Loucy (cell line): ENCODE measurements around the gene EFNB2.

Experiments
- H2AFZ ChIP-seq: fragments of 200-600 bp; sonication (generic); 2 replicates; pipeline ENCODE4 v1.6.0; 2016; ENCODE audit warnings: antibody characterized with exemption, mild to moderate bottlenecking, low read length, moderate library complexity
- H3F3A ChIP-seq: fragments of 200-600 bp; 2 replicates; pipeline ENCODE4 v1.6.0; 2016; ENCODE audit warnings: antibody characterized with exemption, low read depth, mild to moderate bottlenecking
- H3K27me3 ChIP-seq: fragments of 200-600 bp; sonication (generic); 2 replicates; pipeline ENCODE4 v1.6.1; 2014; ENCODE audit warnings: low read length, mild to moderate bottlenecking; ENCODE audit not compliant: insufficient read depth, poor library complexity, severe bottlenecking
- H3K36me3 ChIP-seq: fragments of 200-600 bp; sonication (generic); 2 replicates; pipeline ENCODE4 v1.6.1; 2016; ENCODE audit warnings: low read length; ENCODE audit not compliant: insufficient read depth
- H3K4me1 ChIP-seq: fragments of 200-600 bp; sonication (generic); 2 replicates; pipeline ENCODE4 v1.5.1; 2014; ENCODE audit warnings: low read length, mild to moderate bottlenecking; ENCODE audit not compliant: insufficient read depth, poor library complexity, severe bottlenecking
- H3K4me2 ChIP-seq: fragments of 200-600 bp; sonication (generic); 2 replicates; pipeline ENCODE4 v1.6.0; 2014; ENCODE audit warnings: antibody characterized with exemption, low read length, low read depth, mild to moderate bottlenecking; ENCODE audit not compliant: poor library complexity, severe bottlenecking
- H3K4me3 ChIP-seq: fragments of 200-600 bp; sonication (generic); 2 replicates; pipeline ENCODE4 v1.5.1; 2014; ENCODE audit warnings: low read length, mild to moderate bottlenecking, mixed read lengths; ENCODE audit not compliant: poor library complexity, severe bottlenecking
- H3K79me2 ChIP-seq: fragments of 200-600 bp; sonication (generic); 2 replicates; pipeline ENCODE4 v1.6.1; 2014; ENCODE audit warnings: low read length; ENCODE audit not compliant: insufficient read depth
- H3K9ac ChIP-seq: fragments of 200-600 bp; sonication (generic); 2 replicates; pipeline ENCODE4 v1.6.0; 2014; ENCODE audit warnings: mild to moderate bottlenecking, low read depth, low read length, moderate library complexity; ENCODE audit not compliant: poor library complexity, severe bottlenecking
- H3K9me2 ChIP-seq: fragments of 200-600 bp; sonication (generic); replicated peaks from 2 replicates; pipeline ENCODE4 v1.6.1; 2016; ENCODE audit warnings: low read depth, low read length, mixed read lengths
- H3K9me3 ChIP-seq: fragments of 200-600 bp; sonication (generic); 2 replicates; pipeline ENCODE4 v1.6.1; 2014; ENCODE audit warnings: mild to moderate bottlenecking, antibody characterized with exemption, low read length, low read depth; ENCODE audit not compliant: insufficient read depth
- H4K20me1 ChIP-seq: fragments of 200-600 bp; sonication (generic); 2 replicates; pipeline ENCODE4 v1.6.0; 2014; ENCODE audit warnings: antibody characterized with exemption, low read length, mild to moderate bottlenecking; ENCODE audit not compliant: insufficient read depth, poor library complexity, severe bottlenecking
- EZH2phosphoT487 ChIP-seq: fragments of 200-600 bp; IDR thresholded peaks from 2 replicates; pipeline ENCODE4 v1.6.1; 2018; ENCODE audit warnings: antibody characterized with exemption, mild to moderate bottlenecking, moderate library complexity, borderline replicate concordance
- TF ChIP-seq, protein P1 (sequence below): fragments of 200-600 bp; sonication (generic); conservative IDR thresholded peaks from 2 replicates; pipeline ENCODE4 v1.5.1; 2014; ENCODE audit warnings: mild to moderate bottlenecking, antibody characterized with exemption, low read length

Gene EFNB2

DNA sequence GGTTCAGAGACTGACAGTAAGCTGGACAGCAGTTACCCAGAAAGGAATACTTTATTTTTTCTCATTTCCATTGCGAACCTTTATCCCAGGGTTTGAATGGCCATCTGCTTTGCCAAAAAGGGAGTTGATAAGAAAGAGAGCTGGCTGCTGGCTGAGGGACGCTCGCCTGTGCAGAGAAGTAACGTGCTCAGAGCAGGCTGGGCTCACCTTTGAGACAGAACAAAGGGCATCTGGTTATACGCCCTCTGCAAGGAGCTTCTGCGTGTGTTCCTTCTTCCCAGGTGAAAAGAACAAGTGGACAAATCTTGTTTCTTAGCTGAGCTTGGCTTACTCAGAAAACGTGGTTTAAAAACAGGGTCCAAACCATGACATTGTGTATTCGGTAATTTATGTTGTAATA, 47.4 kb downstream of the EFNB2 start:
- no peaks in the 10 kb centered on the region for H3K9me2 ChIP-seq
- no peak overlapping the region for H3K4me3 ChIP-seq
- no peak overlapping the region for H3K4me2 ChIP-seq
- H3K9me3 ChIP-seq: no peaks in the 10 kb centered on the region
- H3K79me2 ChIP-seq: no peaks in the 10 kb centered on the region
- H3K36me3 ChIP-seq: no peaks in the 10 kb centered on the region
- H3F3A ChIP-seq: no peaks in the 10 kb centered on the region
- peaks cover under 1% of the 10 kb centered on the region for H3K4me1 ChIP-seq
- no peaks in the 10 kb centered on the region for H4K20me1 ChIP-seq
- H3K9ac ChIP-seq: no peak overlapping the region
- TF ChIP-seq, protein P1, sequence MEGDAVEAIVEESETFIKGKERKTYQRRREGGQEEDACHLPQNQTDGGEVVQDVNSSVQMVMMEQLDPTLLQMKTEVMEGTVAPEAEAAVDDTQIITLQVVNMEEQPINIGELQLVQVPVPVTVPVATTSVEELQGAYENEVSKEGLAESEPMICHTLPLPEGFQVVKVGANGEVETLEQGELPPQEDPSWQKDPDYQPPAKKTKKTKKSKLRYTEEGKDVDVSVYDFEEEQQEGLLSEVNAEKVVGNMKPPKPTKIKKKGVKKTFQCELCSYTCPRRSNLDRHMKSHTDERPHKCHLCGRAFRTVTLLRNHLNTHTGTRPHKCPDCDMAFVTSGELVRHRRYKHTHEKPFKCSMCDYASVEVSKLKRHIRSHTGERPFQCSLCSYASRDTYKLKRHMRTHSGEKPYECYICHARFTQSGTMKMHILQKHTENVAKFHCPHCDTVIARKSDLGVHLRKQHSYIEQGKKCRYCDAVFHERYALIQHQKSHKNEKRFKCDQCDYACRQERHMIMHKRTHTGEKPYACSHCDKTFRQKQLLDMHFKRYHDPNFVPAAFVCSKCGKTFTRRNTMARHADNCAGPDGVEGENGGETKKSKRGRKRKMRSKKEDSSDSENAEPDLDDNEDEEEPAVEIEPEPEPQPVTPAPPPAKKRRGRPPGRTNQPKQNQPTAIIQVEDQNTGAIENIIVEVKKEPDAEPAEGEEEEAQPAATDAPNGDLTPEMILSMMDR: no peak
- TF ChIP-seq EZH2phosphoT487: no peak
- no peak overlapping the region for H2AFZ ChIP-seq
- no peaks in the 10 kb centered on the region for H3K27me3 ChIP-seq

DNA sequence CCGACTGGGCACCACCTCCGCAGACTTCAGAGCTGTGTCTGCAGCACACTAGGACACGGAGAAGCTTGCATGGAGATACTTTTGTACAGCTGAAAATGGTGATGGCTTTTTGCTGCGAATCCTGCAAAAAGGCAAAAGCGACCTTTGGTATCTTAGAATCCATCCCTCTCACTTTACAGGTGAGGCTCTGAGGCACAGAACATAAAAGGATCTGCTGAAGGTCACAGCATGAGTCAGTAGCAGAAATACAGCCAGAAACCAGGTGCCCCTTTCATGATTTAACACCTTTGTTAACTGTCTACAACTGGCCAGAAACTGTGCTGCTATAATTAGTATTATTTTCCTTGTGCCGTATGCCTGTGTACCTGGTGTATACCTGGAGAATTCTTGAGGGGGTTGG, 48.3 kb downstream of the EFNB2 start:
- Histone ChIP-seq H4K20me1 (no peaks in the 10 kb centered on the region), H3K79me2 (no peaks in the 10 kb centered on the region), H3F3A (no peaks in the 10 kb centered on the region), H2AFZ (no peak overlapping the region), H3K4me1 (no peaks in the 10 kb centered on the region), H3K9me3 (no peaks in the 10 kb centered on the region), H3K36me3 (no peaks in the 10 kb centered on the region), H3K4me3 (no peak overlapping the region), H3K27me3 (no peaks in the 10 kb centered on the region), H3K9ac (no peak overlapping the region), H3K9me2 (no peaks in the 10 kb centered on the region), H3K4me2 (no peak overlapping the region)
- TF ChIP-seq, protein P1: no peak
- TF ChIP-seq EZH2phosphoT487: no peak

DNA sequence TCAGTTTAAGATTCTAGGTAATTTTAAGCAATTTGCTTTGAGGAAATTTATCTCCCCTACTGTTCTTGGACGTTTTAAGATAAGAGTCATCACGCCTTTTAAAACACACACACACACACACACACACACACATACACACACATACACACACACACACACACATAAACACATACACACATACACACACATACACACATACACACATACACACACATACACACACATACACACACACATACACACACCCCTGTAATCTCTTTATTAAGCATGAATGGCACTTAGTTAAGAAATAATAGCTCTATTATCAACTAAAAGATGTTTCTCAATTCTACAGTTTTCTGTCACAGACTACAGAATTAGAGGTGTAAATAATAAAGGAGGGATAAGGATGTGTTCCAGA, 49.2 kb downstream of the EFNB2 start:
- TF ChIP-seq, protein P1: no peak
- no peak for TF ChIP-seq EZH2phosphoT487

More for the DNA sequence above, 49.2 kb downstream of the EFNB2 start:
- Histone ChIP-seq H3F3A (no peaks in the 10 kb centered on the region), H3K4me2 (no peak overlapping the region), H3K4me1 (no peaks in the 10 kb centered on the region), H3K27me3 (no peaks in the 10 kb centered on the region), H3K79me2 (no peaks in the 10 kb centered on the region), H3K9ac (no peak overlapping the region), H3K9me2 (no peaks in the 10 kb centered on the region), H4K20me1 (no peaks in the 10 kb centered on the region), H2AFZ (no peak overlapping the region), H3K4me3 (no peak overlapping the region), H3K9me3 (no peaks in the 10 kb centered on the region), H3K36me3 (no peaks in the 10 kb centered on the region)
